ENCODE results near the gene RNF180. TPM values are rescaled to one million over a fixed set of nuclear protein-coding genes. Genes with fewer than 3 reads are reported as not detected.
"Not testable (repeated sequence)": the region's sequence is repeated elsewhere in the genome, so short reads cannot be mapped to it uniquely, and the experiment has no call there.

The RNF180 gene
- total and polyA plus RNA-seq, 8 donors = 9.7 to 14.6 (median 12.2) TPM

DNA sequence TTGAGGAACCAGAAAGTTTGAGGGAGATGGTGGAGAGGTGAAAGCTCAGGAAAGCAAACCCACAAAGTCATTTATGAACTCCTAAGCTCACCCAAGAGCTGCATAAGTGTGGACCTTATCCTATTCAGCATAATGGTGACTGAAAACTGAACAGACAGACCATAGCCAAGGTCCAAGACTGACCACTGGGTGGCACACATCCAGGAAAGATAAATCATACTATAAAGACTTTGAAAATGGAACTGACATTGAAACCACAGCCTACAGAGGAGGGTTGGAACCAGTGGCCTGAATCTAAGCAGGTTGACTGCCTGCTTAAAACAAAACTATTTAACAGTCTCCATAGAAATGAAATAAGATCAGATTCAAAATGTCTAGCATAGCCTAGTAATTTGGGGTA is 219.1 kb downstream of the RNF180 start:
- H3K4me3 ChIP-seq = no peak overlapping the region
- peak; percentile 37 for ATAC-seq
- DNase-seq = peak in 1 of 4 donors; percentile 0
- H3K4me1 ChIP-seq = no peaks in the 10 kb centered on the region
- no peaks in the 10 kb centered on the region for H3K27me3 ChIP-seq
- intact Hi-C loops (cut with DNase I) = no loop called here
- TF ChIP-seq, protein P1, sequence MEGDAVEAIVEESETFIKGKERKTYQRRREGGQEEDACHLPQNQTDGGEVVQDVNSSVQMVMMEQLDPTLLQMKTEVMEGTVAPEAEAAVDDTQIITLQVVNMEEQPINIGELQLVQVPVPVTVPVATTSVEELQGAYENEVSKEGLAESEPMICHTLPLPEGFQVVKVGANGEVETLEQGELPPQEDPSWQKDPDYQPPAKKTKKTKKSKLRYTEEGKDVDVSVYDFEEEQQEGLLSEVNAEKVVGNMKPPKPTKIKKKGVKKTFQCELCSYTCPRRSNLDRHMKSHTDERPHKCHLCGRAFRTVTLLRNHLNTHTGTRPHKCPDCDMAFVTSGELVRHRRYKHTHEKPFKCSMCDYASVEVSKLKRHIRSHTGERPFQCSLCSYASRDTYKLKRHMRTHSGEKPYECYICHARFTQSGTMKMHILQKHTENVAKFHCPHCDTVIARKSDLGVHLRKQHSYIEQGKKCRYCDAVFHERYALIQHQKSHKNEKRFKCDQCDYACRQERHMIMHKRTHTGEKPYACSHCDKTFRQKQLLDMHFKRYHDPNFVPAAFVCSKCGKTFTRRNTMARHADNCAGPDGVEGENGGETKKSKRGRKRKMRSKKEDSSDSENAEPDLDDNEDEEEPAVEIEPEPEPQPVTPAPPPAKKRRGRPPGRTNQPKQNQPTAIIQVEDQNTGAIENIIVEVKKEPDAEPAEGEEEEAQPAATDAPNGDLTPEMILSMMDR (IDR thresholded peaks at IDR 0.05) = no peak
- no peaks in the 10 kb centered on the region for H3K36me3 ChIP-seq
- peaks cover 0 to 11% of the 10 kb centered on the region in 2 donors for H3K9me3 ChIP-seq
- H3K27ac ChIP-seq = no peak overlapping the region

DNA sequence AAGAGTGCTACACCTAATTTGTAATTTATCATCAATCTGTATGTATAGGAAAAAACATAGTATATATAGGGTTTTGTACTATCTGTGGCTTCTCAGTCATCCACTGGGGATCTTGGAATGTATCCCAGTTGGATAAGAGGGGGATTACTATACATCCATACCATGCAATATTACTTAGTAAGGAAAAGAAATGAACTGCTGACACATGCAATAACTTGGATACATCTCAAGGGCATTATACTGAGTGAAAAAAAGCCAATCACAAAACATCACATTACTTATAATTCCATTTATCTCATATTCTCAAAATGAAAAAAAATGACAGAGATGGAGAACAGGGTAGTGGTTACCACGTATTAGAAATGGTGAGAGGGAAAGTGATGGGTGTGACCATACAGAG is 231.9 kb downstream of the RNF180 start:
- intact Hi-C loops (cut with DNase I) = no loop called here
- Histone ChIP-seq H3K27ac (no peak overlapping the region), H3K4me1 (no peaks in the 10 kb centered on the region), H3K36me3 (no peaks in the 10 kb centered on the region), H3K9me3 (peaks cover 0 to 17% of the 10 kb centered on the region in 2 donors), H3K27me3 (no peaks in the 10 kb centered on the region), H3K4me3 (no peak overlapping the region)
- ATAC-seq = no peak
- DNase-seq = no peak
- TF ChIP-seq, protein P1 (IDR thresholded peaks at IDR 0.05) = no peak

DNA sequence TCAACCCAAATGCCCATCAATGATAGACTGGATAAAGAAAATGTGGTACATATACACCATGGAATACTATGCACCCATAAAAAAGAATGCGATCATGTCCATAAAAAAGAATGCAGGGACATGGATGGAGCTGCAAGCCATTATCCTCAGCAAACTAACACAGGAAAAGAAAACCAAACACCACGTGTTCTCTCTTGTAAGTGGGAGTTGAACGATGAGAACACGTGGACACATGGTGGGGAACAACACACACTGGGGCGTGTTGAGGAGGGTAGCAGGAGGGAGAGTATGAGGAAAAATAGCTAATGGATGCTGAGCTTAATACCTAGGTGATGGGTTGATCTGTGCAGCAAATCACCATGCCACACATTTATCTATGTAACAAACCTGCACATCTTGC is 233.1 kb downstream of the RNF180 start:
- intact Hi-C loops (cut with DNase I); H3K27me3 ChIP-seq; H3K27ac ChIP-seq; H3K36me3 ChIP-seq; H3K4me3 ChIP-seq; H3K4me1 ChIP-seq; ATAC-seq; DNase-seq: not testable (repeated sequence)
- peaks cover 0 to 17% of the 10 kb centered on the region in 2 donors for H3K9me3 ChIP-seq

DNA sequence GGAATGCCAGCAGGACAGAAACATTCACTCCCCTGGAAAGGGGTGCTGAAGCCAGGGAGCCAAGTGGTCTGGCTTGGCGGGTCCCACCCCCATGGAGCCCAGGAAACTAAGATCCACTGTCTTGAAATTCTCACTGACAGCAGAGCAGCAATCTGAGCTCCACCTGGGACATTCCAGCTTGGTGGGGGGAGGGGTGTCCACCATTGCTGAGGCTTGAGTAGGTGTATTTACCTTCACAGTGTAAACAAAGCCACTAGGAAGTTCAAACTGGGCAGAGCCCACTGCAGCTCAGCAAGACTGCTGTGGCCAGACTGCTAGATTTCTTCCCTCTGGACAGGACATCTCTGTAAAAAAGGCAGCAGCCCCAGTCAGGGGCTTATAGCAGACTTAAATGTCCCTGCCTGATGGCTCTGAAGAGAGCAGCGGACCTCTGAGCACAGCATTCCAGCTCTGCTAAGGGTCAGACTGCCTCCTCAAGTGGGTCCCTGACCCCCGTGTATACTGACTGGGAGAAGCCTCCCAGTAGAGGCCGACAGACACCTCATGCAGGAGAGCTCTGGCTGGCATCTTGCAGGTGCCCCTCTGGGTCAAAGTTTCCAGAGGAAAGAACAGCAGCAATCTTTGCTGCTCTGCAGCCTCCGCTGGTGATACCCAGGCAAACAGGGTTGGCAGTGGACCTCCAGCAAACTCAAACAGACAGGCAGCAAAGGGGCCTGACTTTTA is 241.6 kb downstream of the RNF180 start:
- H3K27me3 ChIP-seq; H3K27ac ChIP-seq; H3K4me3 ChIP-seq; H3K9me3 ChIP-seq; intact Hi-C loops (cut with DNase I); H3K36me3 ChIP-seq; H3K4me1 ChIP-seq: not testable (repeated sequence)
- peak in 3 of 4 donors; percentile 3 to 38 (median 9) for DNase-seq
- ATAC-seq = peak; percentile 23

DNA sequence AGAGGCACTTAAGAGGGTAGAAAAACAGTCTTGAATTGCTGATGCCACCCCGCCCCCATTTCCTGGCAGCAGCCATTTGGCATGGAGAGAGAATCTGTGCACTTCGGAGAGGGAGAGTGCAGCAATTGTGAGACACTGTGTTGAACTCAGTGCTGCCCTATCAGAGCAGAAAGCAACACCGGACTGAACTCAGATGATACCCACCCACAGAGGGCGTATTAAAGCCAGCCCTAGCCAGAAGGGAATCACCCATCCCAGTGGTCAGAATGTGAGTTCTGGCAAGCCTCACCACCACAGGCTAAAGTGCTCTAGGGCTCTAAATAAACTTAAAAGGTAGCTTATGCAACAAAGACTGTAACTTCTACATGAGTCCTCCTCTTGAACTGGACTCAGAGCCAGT is 251.7 kb downstream of the RNF180 start:
- ATAC-seq = peak; percentile 70
- TF ChIP-seq, protein P1 (IDR thresholded peaks at IDR 0.05) = no peak

DNA sequence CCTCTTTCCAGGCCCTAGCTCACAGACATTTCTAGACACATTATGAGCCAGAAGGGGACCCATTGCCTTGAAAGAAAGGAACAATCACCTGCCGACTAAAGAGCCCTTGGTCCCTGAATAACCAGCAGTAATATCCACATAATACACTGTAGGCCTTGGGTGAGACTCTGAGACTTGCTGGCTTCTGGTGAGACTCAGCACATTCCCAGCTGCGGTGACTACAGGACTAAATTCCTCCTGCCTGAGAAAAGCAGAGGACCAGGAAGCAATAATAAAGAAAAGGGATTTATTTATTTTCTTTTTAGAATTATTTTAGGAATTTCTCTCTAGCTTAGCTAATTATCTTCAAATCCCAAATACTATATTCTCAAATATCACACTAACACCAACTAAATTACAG is 252.4 kb downstream of the RNF180 start:
- Histone ChIP-seq H3K4me3 (no peak overlapping the region), H3K9me3 (peaks cover 0 to 12% of the 10 kb centered on the region in 2 donors), H3K27ac (no peak overlapping the region), H3K36me3 (no peaks in the 10 kb centered on the region), H3K4me1 (no peaks in the 10 kb centered on the region), H3K27me3 (no peaks in the 10 kb centered on the region)
- intact Hi-C loops (cut with DNase I) = no loop called here
- ATAC-seq (no peak), DNase-seq (no peak)
- TF ChIP-seq, protein P1 (IDR thresholded peaks at IDR 0.05) = no peak

More for the DNA sequence above, 251.7 kb downstream of the RNF180 start:
- Histone ChIP-seq H3K4me3 (no peak overlapping the region), H3K27me3 (no peaks in the 10 kb centered on the region), H3K36me3 (no peaks in the 10 kb centered on the region), H3K9me3 (peaks cover 0 to 8% of the 10 kb centered on the region in 2 donors), H3K4me1 (no peaks in the 10 kb centered on the region), H3K27ac (no peak overlapping the region)
- peak in 2 of 4 donors; percentile 34 to 35 for DNase-seq
- intact Hi-C loops (cut with DNase I) = no loop called here

Other genes starting within 250 kb of the RNF180 start
- gene HTR1A, start 203.4 kb upstream of the RNF180 start, total RNA-seq = not detected
- under 1 TPM in 1 of 6 donors, not detected in 5; 0.35 TPM for gene HTR1A, start 203.4 kb upstream of the RNF180 start, polyA plus RNA-seq (ENCODE audit: insufficient read length in 6 of 6)

Data from left lung (tissue), 10 donors.